ENCODE results near the gene EPS15. TPM values are rescaled to one million over a fixed set of nuclear protein-coding genes. Genes with fewer than 3 reads are reported as not detected.

Gene EPS15
- total and polyA plus RNA-seq, 2 experiments from 2014 or later: 26.9 to 41.1 TPM

GRCh38 chr1:51385776-51386175 lies 133.3 kb downstream of the EPS15 start:
- TF ChIP-seq EZH2phosphoT487 (IDR thresholded peaks at IDR 0.05; ENCODE audit: insufficient read depth, low read depth) (no peak), EZH2 (IDR thresholded peaks at IDR 0.05; ENCODE audit: insufficient read depth, poor library complexity, severe bottlenecking) (no peak)
- no peaks in the 10 kb centered on the region for H3K27me3 ChIP-seq (replicated peaks; ENCODE audit: insufficient read depth)
- peaks cover 6% of the 10 kb centered on the region; the same call in 1 of the 2 replicates for H3K36me3 ChIP-seq (ENCODE audit: low read depth)
- no peak overlapping the region for H3K27ac ChIP-seq
- H3K4me1 ChIP-seq (ENCODE audit: insufficient read depth): no peaks in the 10 kb centered on the region
- H2AFZ ChIP-seq: no peak overlapping the region
- H3K4me2 ChIP-seq (ENCODE audit: unreplicated experiment): no peak overlapping the region
- in situ Hi-C loops (cut with MboI): no loop called here
- no peaks in the 10 kb centered on the region for H3K9me3 ChIP-seq (ENCODE audit: low read depth)
- H3K4me3 ChIP-seq: no peak overlapping the region
- 95 to 98% methylated on average over 2 of the region's 2 CpGs for WGBS, 2 experiments (ENCODE audit: low coverage in 1 of 2, low lambda C conversion rate in 2 of 2, missing lambda C conversion rate in 2 of 2)
- H3K9ac ChIP-seq: no peak overlapping the region
- DNase-seq: no peak
- H3K79me2 ChIP-seq (ENCODE audit: insufficient read depth): no peaks in the 10 kb centered on the region
- no peaks in the 10 kb centered on the region for H3F3A ChIP-seq (ENCODE audit: insufficient read depth)
- no peaks in the 10 kb centered on the region for H3K9me2 ChIP-seq (ENCODE audit: insufficient read depth)
- H4K20me1 ChIP-seq (ENCODE audit: insufficient read depth): no peaks in the 10 kb centered on the region

GRCh38 chr1:51381964-51382363 lies 137.1 kb downstream of the EPS15 start:
- no peaks in the 10 kb centered on the region for H3K79me2 ChIP-seq (ENCODE audit: insufficient read depth)

GRCh38 chr1:51380936-51381335 lies 138.1 kb downstream of the EPS15 start:
- H3K27ac ChIP-seq: no peak overlapping the region
- H3K36me3 ChIP-seq (ENCODE audit: low read depth): peaks cover 10% of the 10 kb centered on the region
- H4K20me1 ChIP-seq (ENCODE audit: insufficient read depth): no peaks in the 10 kb centered on the region
- WGBS, 2 experiments (ENCODE audit: low coverage in 1 of 2, low lambda C conversion rate in 2 of 2, missing lambda C conversion rate in 2 of 2): 100% methylated on average over 1 of the region's 1 CpG
- H3K4me1 ChIP-seq (ENCODE audit: insufficient read depth): no peaks in the 10 kb centered on the region
- H2AFZ ChIP-seq: no peak overlapping the region
- H3K4me2 ChIP-seq (ENCODE audit: unreplicated experiment): no peak overlapping the region
- DNase-seq: no peak
- no peaks in the 10 kb centered on the region for H3K27me3 ChIP-seq (replicated peaks; ENCODE audit: insufficient read depth)
- no peaks in the 10 kb centered on the region for H3K79me2 ChIP-seq (ENCODE audit: insufficient read depth)
- H3K9ac ChIP-seq: no peak overlapping the region
- no peaks in the 10 kb centered on the region for H3K9me3 ChIP-seq (ENCODE audit: low read depth)
- no peak overlapping the region for H3K4me3 ChIP-seq
- in situ Hi-C loops (cut with MboI): no loop called here
- H3K9me2 ChIP-seq (ENCODE audit: insufficient read depth): no peaks in the 10 kb centered on the region
- H3F3A ChIP-seq (ENCODE audit: insufficient read depth): no peaks in the 10 kb centered on the region
- TF ChIP-seq EZH2 (IDR thresholded peaks at IDR 0.05; ENCODE audit: insufficient read depth, poor library complexity, severe bottlenecking) (no peak), EZH2phosphoT487 (IDR thresholded peaks at IDR 0.05; ENCODE audit: insufficient read depth, low read depth) (no peak)

More at GRCh38 chr1:51381964-51382363, 137.1 kb downstream of the EPS15 start:
- in situ Hi-C loops (cut with MboI): no loop called here
- no peaks in the 10 kb centered on the region for H3K9me2 ChIP-seq (ENCODE audit: insufficient read depth)
- no peak overlapping the region for H3K4me3 ChIP-seq
- H3K27me3 ChIP-seq (replicated peaks; ENCODE audit: insufficient read depth): no peaks in the 10 kb centered on the region
- H3K27ac ChIP-seq: no peak overlapping the region
- no peaks in the 10 kb centered on the region for H3K4me1 ChIP-seq (ENCODE audit: insufficient read depth)
- no peak overlapping the region for H3K4me2 ChIP-seq (ENCODE audit: unreplicated experiment)
- DNase-seq: no peak
- no peak overlapping the region for H3K9ac ChIP-seq
- peaks cover 10% of the 10 kb centered on the region for H3K36me3 ChIP-seq (ENCODE audit: low read depth)
- H2AFZ ChIP-seq: no peak overlapping the region
- TF ChIP-seq EZH2 (IDR thresholded peaks at IDR 0.05; ENCODE audit: insufficient read depth, poor library complexity, severe bottlenecking): no peak
- TF ChIP-seq EZH2phosphoT487 (IDR thresholded peaks at IDR 0.05; ENCODE audit: insufficient read depth, low read depth): no peak
- no peaks in the 10 kb centered on the region for H4K20me1 ChIP-seq (ENCODE audit: insufficient read depth)
- no peaks in the 10 kb centered on the region for H3F3A ChIP-seq (ENCODE audit: insufficient read depth)
- no peaks in the 10 kb centered on the region for H3K9me3 ChIP-seq (ENCODE audit: low read depth)

GRCh38 chr1:51378871-51379270 lies 140.2 kb downstream of the EPS15 start:
- Histone ChIP-seq H3F3A (ENCODE audit: insufficient read depth) (no peaks in the 10 kb centered on the region), H3K9me3 (ENCODE audit: low read depth) (no peaks in the 10 kb centered on the region), H4K20me1 (ENCODE audit: insufficient read depth) (no peaks in the 10 kb centered on the region), H3K4me3 (no peak overlapping the region), H3K9ac (no peak overlapping the region), H3K36me3 (ENCODE audit: low read depth) (peaks cover 10% of the 10 kb centered on the region), H3K27me3 (replicated peaks; ENCODE audit: insufficient read depth) (no peaks in the 10 kb centered on the region), H2AFZ (no peak overlapping the region), H3K79me2 (ENCODE audit: insufficient read depth) (no peaks in the 10 kb centered on the region), H3K4me1 (ENCODE audit: insufficient read depth) (no peaks in the 10 kb centered on the region), H3K9me2 (ENCODE audit: insufficient read depth) (no peaks in the 10 kb centered on the region), H3K27ac (no peak overlapping the region), H3K4me2 (ENCODE audit: unreplicated experiment) (no peak overlapping the region)
- no peak for TF ChIP-seq EZH2 (IDR thresholded peaks at IDR 0.05; ENCODE audit: insufficient read depth, poor library complexity, severe bottlenecking)
- no peak for TF ChIP-seq EZH2phosphoT487 (IDR thresholded peaks at IDR 0.05; ENCODE audit: insufficient read depth, low read depth)
- 97% methylated on average over 6 of the region's 6 CpGs for WGBS, 2 experiments (ENCODE audit: low coverage in 1 of 2, low lambda C conversion rate in 2 of 2, missing lambda C conversion rate in 2 of 2)
- in situ Hi-C loops (cut with MboI): no loop called here
- DNase-seq: no peak

- Histone ChIP-seq H3K9ac (no peak overlapping the region), H3K79me2 (ENCODE audit: insufficient read depth) (no peaks in the 10 kb centered on the region), H3K4me2 (ENCODE audit: unreplicated experiment) (no peak overlapping the region), H3K27ac (no peak overlapping the region), H3K4me1 (ENCODE audit: insufficient read depth) (no peaks in the 10 kb centered on the region), H2AFZ (no peak overlapping the region), H3K4me3 (no peak overlapping the region), H3F3A (ENCODE audit: insufficient read depth) (no peaks in the 10 kb centered on the region), H3K27me3 (replicated peaks; ENCODE audit: insufficient read depth) (no peaks in the 10 kb centered on the region), H4K20me1 (ENCODE audit: insufficient read depth) (no peaks in the 10 kb centered on the region), H3K9me2 (ENCODE audit: insufficient read depth) (no peaks in the 10 kb centered on the region), H3K36me3 (ENCODE audit: low read depth) (no peaks in the 10 kb centered on the region), H3K9me3 (ENCODE audit: low read depth) (no peaks in the 10 kb centered on the region)
- WGBS, 2 experiments (ENCODE audit: low coverage in 1 of 2, low lambda C conversion rate in 2 of 2, missing lambda C conversion rate in 2 of 2): 91 to 96% methylated on average over 3 of the region's 3 CpGs
- DNase-seq: no peak
- in situ Hi-C loops (cut with MboI): no loop called here
- no peak for TF ChIP-seq EZH2 (IDR thresholded peaks at IDR 0.05; ENCODE audit: insufficient read depth, poor library complexity, severe bottlenecking)
- no peak for TF ChIP-seq EZH2phosphoT487 (IDR thresholded peaks at IDR 0.05; ENCODE audit: insufficient read depth, low read depth)
Measured at GRCh38 chr1:51373898-51374297, 145.2 kb downstream of the EPS15 start.

All from GM23248 (cell line).